ENCODE measurements around the gene CDC42SE2.
A peak's percentile ranks its signal among the peaks of the same experiment; 100 is the strongest.
"Not testable (repeated sequence)": the region's sequence is repeated elsewhere in the genome, so short reads cannot be mapped to it uniquely, and the experiment has no call there.

Gene CDC42SE2

GRCh38 chr5:131262953-131263541, 806 bp upstream of the CDC42SE2 start:
- Histone ChIP-seq H3K9me3 (ENCODE audit: control insufficient read depth in 5 of 5, low read length in 5 of 5) (no peaks in the 10 kb centered on the region), H3K9ac (ENCODE audit: low read length in 5 of 5) (peak overlapping the region in 4 of 5 donors; percentile 66 to 87 (median 70)), H3K27ac (ENCODE audit: low read depth, low read length) (peak overlapping the region; percentile 44)

GRCh38 chr5:131264451-131265099, 722 bp downstream of the CDC42SE2 start:
- no peaks in the 10 kb centered on the region for H3K27me3 ChIP-seq (ENCODE audit: control insufficient read depth in 5 of 5, insufficient read depth in 4 of 5, low read length in 5 of 5)
- no peaks in the 10 kb centered on the region for H3K36me3 ChIP-seq (ENCODE audit: control insufficient read depth in 5 of 5, insufficient read depth in 5 of 5, low read length in 5 of 5)
- H3K4me1 ChIP-seq (ENCODE audit: control insufficient read depth in 5 of 5, insufficient read depth in 5 of 5, low read length in 5 of 5): peaks cover 0 to 25% (median 23%) of the 10 kb centered on the region in 5 donors

More at GRCh38 chr5:131262953-131263541, 806 bp upstream of the CDC42SE2 start:
- Histone ChIP-seq H3K27me3 (ENCODE audit: control insufficient read depth in 5 of 5, insufficient read depth in 4 of 5, low read length in 5 of 5) (no peaks in the 10 kb centered on the region), H3K36me3 (ENCODE audit: control insufficient read depth in 5 of 5, insufficient read depth in 5 of 5, low read length in 5 of 5) (no peaks in the 10 kb centered on the region), H3K4me3 (ENCODE audit: low read depth in 1 of 5, low read length in 5 of 5) (peak overlapping the region; percentile 87 to 97 (median 95)), H3K4me1 (ENCODE audit: control insufficient read depth in 5 of 5, insufficient read depth in 5 of 5, low read length in 5 of 5) (peaks cover 0 to 23% (median 20%) of the 10 kb centered on the region in 5 donors)

GRCh38 chr5:131265311-131265803, 1.5 kb downstream of the CDC42SE2 start:
- H3K4me1 ChIP-seq (ENCODE audit: control insufficient read depth in 5 of 5, insufficient read depth in 5 of 5, low read length in 5 of 5): peaks cover 0 to 25% (median 23%) of the 10 kb centered on the region in 5 donors
- peak overlapping the region in 4 of 5 donors; percentile 52 to 90 (median 80) for H3K9ac ChIP-seq (ENCODE audit: low read length in 5 of 5)
- H3K4me3 ChIP-seq (ENCODE audit: low read depth in 1 of 5, low read length in 5 of 5): peak overlapping the region; percentile 90 to 97 (median 95)

More at GRCh38 chr5:131264451-131265099, 722 bp downstream of the CDC42SE2 start:
- no peaks in the 10 kb centered on the region for H3K9me3 ChIP-seq (ENCODE audit: control insufficient read depth in 5 of 5, low read length in 5 of 5)
- H3K4me3 ChIP-seq (ENCODE audit: low read depth in 1 of 5, low read length in 5 of 5): peak overlapping the region; percentile 90 to 97 (median 95)
- H3K9ac ChIP-seq (ENCODE audit: low read length in 5 of 5): peak overlapping the region; percentile 52 to 94 (median 91)
- peak overlapping the region; percentile 70 for H3K27ac ChIP-seq (ENCODE audit: low read depth, low read length)

GRCh38 chr5:131266370-131267060, 2.7 kb downstream of the CDC42SE2 start:
- Histone ChIP-seq H3K4me3 (ENCODE audit: low read depth in 1 of 5, low read length in 5 of 5) (no peak overlapping the region), H3K27me3 (ENCODE audit: control insufficient read depth in 5 of 5, insufficient read depth in 4 of 5, low read length in 5 of 5) (no peaks in the 10 kb centered on the region), H3K9me3 (ENCODE audit: control insufficient read depth in 5 of 5, low read length in 5 of 5) (no peaks in the 10 kb centered on the region), H3K9ac (ENCODE audit: low read length in 5 of 5) (no peak overlapping the region), H3K27ac (ENCODE audit: low read depth, low read length) (no peak overlapping the region), H3K36me3 (ENCODE audit: control insufficient read depth in 5 of 5, insufficient read depth in 5 of 5, low read length in 5 of 5) (no peaks in the 10 kb centered on the region), H3K4me1 (ENCODE audit: control insufficient read depth in 5 of 5, insufficient read depth in 5 of 5, low read length in 5 of 5) (peaks cover 0 to 30% (median 25%) of the 10 kb centered on the region in 5 donors)

More at GRCh38 chr5:131265311-131265803, 1.5 kb downstream of the CDC42SE2 start:
- peak overlapping the region; percentile 70 for H3K27ac ChIP-seq (ENCODE audit: low read depth, low read length)
- no peaks in the 10 kb centered on the region for H3K9me3 ChIP-seq (ENCODE audit: control insufficient read depth in 5 of 5, low read length in 5 of 5)
- no peaks in the 10 kb centered on the region for H3K27me3 ChIP-seq (ENCODE audit: control insufficient read depth in 5 of 5, insufficient read depth in 4 of 5, low read length in 5 of 5)
- no peaks in the 10 kb centered on the region for H3K36me3 ChIP-seq (ENCODE audit: control insufficient read depth in 5 of 5, insufficient read depth in 5 of 5, low read length in 5 of 5)

- Histone ChIP-seq H3K9ac (ENCODE audit: low read length in 5 of 5) (no peak overlapping the region), H3K9me3 (ENCODE audit: control insufficient read depth in 5 of 5, low read length in 5 of 5) (no peaks in the 10 kb centered on the region), H3K4me3 (ENCODE audit: low read depth in 1 of 5, low read length in 5 of 5) (no peak overlapping the region), H3K36me3 (ENCODE audit: control insufficient read depth in 5 of 5, insufficient read depth in 5 of 5, low read length in 5 of 5) (no peaks in the 10 kb centered on the region), H3K27me3 (ENCODE audit: control insufficient read depth in 5 of 5, insufficient read depth in 4 of 5, low read length in 5 of 5) (no peaks in the 10 kb centered on the region), H3K4me1 (ENCODE audit: control insufficient read depth in 5 of 5, insufficient read depth in 5 of 5, low read length in 5 of 5) (peaks cover 0 to 26% (median 19%) of the 10 kb centered on the region in 5 donors), H3K27ac (ENCODE audit: low read depth, low read length) (no peak overlapping the region)
These were observed 5.0 kb downstream of the CDC42SE2 start for GRCh38 chr5:131268758-131269370.

GRCh38 chr5:131270809-131271208, 7.0 kb downstream of the CDC42SE2 start:
- Histone ChIP-seq H3K4me3 (ENCODE audit: low read depth in 1 of 5, low read length in 5 of 5) (no peak overlapping the region), H3K9me3 (ENCODE audit: control insufficient read depth in 5 of 5, low read length in 5 of 5) (no peaks in the 10 kb centered on the region), H3K27me3 (ENCODE audit: control insufficient read depth in 5 of 5, insufficient read depth in 4 of 5, low read length in 5 of 5) (no peaks in the 10 kb centered on the region), H3K36me3 (ENCODE audit: control insufficient read depth in 5 of 5, insufficient read depth in 5 of 5, low read length in 5 of 5) (no peaks in the 10 kb centered on the region), H3K27ac (ENCODE audit: low read depth, low read length) (no peak overlapping the region), H3K4me1 (ENCODE audit: control insufficient read depth in 5 of 5, insufficient read depth in 5 of 5, low read length in 5 of 5) (peaks cover 0 to 15% (median 8%) of the 10 kb centered on the region in 5 donors), H3K9ac (ENCODE audit: low read length in 5 of 5) (no peak overlapping the region)

GRCh38 chr5:131271888-131272287, 8.0 kb downstream of the CDC42SE2 start:
- H3K27ac ChIP-seq (ENCODE audit: low read depth, low read length); H3K36me3 ChIP-seq (ENCODE audit: control insufficient read depth in 5 of 5, insufficient read depth in 5 of 5, low read length in 5 of 5); H3K9ac ChIP-seq (ENCODE audit: low read length in 5 of 5); H3K27me3 ChIP-seq (ENCODE audit: control insufficient read depth in 5 of 5, insufficient read depth in 4 of 5, low read length in 5 of 5); H3K4me3 ChIP-seq (ENCODE audit: low read depth in 1 of 5, low read length in 5 of 5); H3K9me3 ChIP-seq (ENCODE audit: control insufficient read depth in 5 of 5, low read length in 5 of 5): not testable (repeated sequence)
- H3K4me1 ChIP-seq (ENCODE audit: control insufficient read depth in 5 of 5, insufficient read depth in 5 of 5, low read length in 5 of 5): peaks cover 0 to 15% (median 6%) of the 10 kb centered on the region in 5 donors

GRCh38 chr5:131272307-131272706, 8.5 kb downstream of the CDC42SE2 start:
- no peaks in the 10 kb centered on the region for H3K36me3 ChIP-seq (ENCODE audit: control insufficient read depth in 5 of 5, insufficient read depth in 5 of 5, low read length in 5 of 5)
- H3K27ac ChIP-seq (ENCODE audit: low read depth, low read length): no peak overlapping the region
- no peak overlapping the region for H3K4me3 ChIP-seq (ENCODE audit: low read depth in 1 of 5, low read length in 5 of 5)
- no peaks in the 10 kb centered on the region for H3K9me3 ChIP-seq (ENCODE audit: control insufficient read depth in 5 of 5, low read length in 5 of 5)
- peaks cover 0 to 15% (median 6%) of the 10 kb centered on the region in 5 donors for H3K4me1 ChIP-seq (ENCODE audit: control insufficient read depth in 5 of 5, insufficient read depth in 5 of 5, low read length in 5 of 5)
- no peaks in the 10 kb centered on the region for H3K27me3 ChIP-seq (ENCODE audit: control insufficient read depth in 5 of 5, insufficient read depth in 4 of 5, low read length in 5 of 5)
- H3K9ac ChIP-seq (ENCODE audit: low read length in 5 of 5): no peak overlapping the region

GRCh38 chr5:131272724-131273123, 8.9 kb downstream of the CDC42SE2 start:
- Histone ChIP-seq H3K27ac (ENCODE audit: low read depth, low read length) (no peak overlapping the region), H3K4me1 (ENCODE audit: control insufficient read depth in 5 of 5, insufficient read depth in 5 of 5, low read length in 5 of 5) (peaks cover 0 to 17% (median 6%) of the 10 kb centered on the region in 5 donors), H3K4me3 (ENCODE audit: low read depth in 1 of 5, low read length in 5 of 5) (no peak overlapping the region), H3K27me3 (ENCODE audit: control insufficient read depth in 5 of 5, insufficient read depth in 4 of 5, low read length in 5 of 5) (no peaks in the 10 kb centered on the region), H3K9me3 (ENCODE audit: control insufficient read depth in 5 of 5, low read length in 5 of 5) (no peaks in the 10 kb centered on the region), H3K9ac (ENCODE audit: low read length in 5 of 5) (no peak overlapping the region), H3K36me3 (ENCODE audit: control insufficient read depth in 5 of 5, insufficient read depth in 5 of 5, low read length in 5 of 5) (no peaks in the 10 kb centered on the region)

Measured in subcutaneous abdominal adipose tissue (tissue), 5 donors.